HG03159 (cell line): ENCODE results near the gene SRCIN1.
"Not testable (repeated sequence)": the region's sequence is repeated elsewhere in the genome, so short reads cannot be mapped to it uniquely, and the experiment has no call there.

ENCODE experiments used
- ATAC-seq: cut with Tn5 transposase; IDR thresholded peaks from one replicate; pipeline ENCODE4 v1.9.1; 2021; ENCODE audit warnings: mild to moderate bottlenecking, moderate library complexity; ENCODE audit not compliant: unreplicated experiment

Gene SRCIN1

GRCh38 chr17:38605841-38606645 lies at the start of gene SRCIN1:
Gene SRCIN1, minus strand, starts transcription at chr17:38605952. Its CDS starts 247 bp downstream, at chr17:38605705.
- ATAC-seq: no peak

- no peak for ATAC-seq
These were observed 49.0 kb upstream of the SRCIN1 start for GRCh38 chr17:38654411-38655398.

GRCh38 chr17:38653679-38654078 lies 47.9 kb upstream of the SRCIN1 start:
- no peak for ATAC-seq

- no peak for ATAC-seq
These were observed 47.5 kb upstream of the SRCIN1 start for GRCh38 chr17:38653230-38653629.

GRCh38 chr17:38650653-38651173 lies 45.0 kb upstream of the SRCIN1 start:
- ATAC-seq: not testable (repeated sequence)

GRCh38 chr17:38637951-38638350 lies 32.2 kb upstream of the SRCIN1 start:
- ATAC-seq: no peak

- ATAC-seq: no peak
These were observed 30.3 kb upstream of the SRCIN1 start for GRCh38 chr17:38636054-38636453.

- no peak for ATAC-seq
These were observed 26.6 kb upstream of the SRCIN1 start for GRCh38 chr17:38632334-38632733.

- ATAC-seq: no peak
These were observed 22.7 kb upstream of the SRCIN1 start for GRCh38 chr17:38628441-38628840.

GRCh38 chr17:38627957-38628356 lies 22.2 kb upstream of the SRCIN1 start:
- no peak for ATAC-seq

GRCh38 chr17:38626606-38627226 lies 21.0 kb upstream of the SRCIN1 start:
- not testable (repeated sequence) for ATAC-seq

- ATAC-seq: no peak
These were observed 19.7 kb upstream of the SRCIN1 start for GRCh38 chr17:38625482-38625881.

- not testable (repeated sequence) for ATAC-seq
These were observed 19.1 kb upstream of the SRCIN1 start for GRCh38 chr17:38624782-38625355.

GRCh38 chr17:38621538-38621937 lies 15.8 kb upstream of the SRCIN1 start:
- ATAC-seq: no peak

- no peak for ATAC-seq
These were observed 15.0 kb upstream of the SRCIN1 start for GRCh38 chr17:38620551-38621277.

- ATAC-seq: no peak
These were observed 14.3 kb upstream of the SRCIN1 start for GRCh38 chr17:38619937-38620550.

GRCh38 chr17:38619451-38619795 lies 13.7 kb upstream of the SRCIN1 start:
- ATAC-seq: no peak

GRCh38 chr17:38617967-38618760 lies 12.4 kb upstream of the SRCIN1 start:
- ATAC-seq: no peak
